Thyroid gland (tissue), 4 donors: ENCODE data around the gene CCR5. TPM values are rescaled to one million over a fixed set of nuclear protein-coding genes. Genes with fewer than 3 reads are reported as not detected.

Experiments
- DNase-seq, 2 donors: peaks; one replicate each; pipeline ENCODE4 v3.0.0-alpha.2; 2019
- H3K27ac ChIP-seq, 3 donors: fragments of 200-600 bp; sonication (generic); 1 replicate in 2 of 3; 2 replicates in 1 of 3; pipeline ENCODE4 v1.5.1; 2016 to 2019; ENCODE audit warnings: mild to moderate bottlenecking in 1 of 3, moderate library complexity in 1 of 3
- H3K27me3 ChIP-seq: fragments of 200-600 bp; sonication (generic); one replicate; pipeline ENCODE4 v1.5.1; 2019
- H3K36me3 ChIP-seq, 2 donors: fragments of 200-600 bp; sonication (generic); one replicate each; pipeline ENCODE4 v1.5.1; 2016 to 2019
- H3K4me1 ChIP-seq, 2 donors: fragments of 200-600 bp; sonication (generic); one replicate each; pipeline ENCODE4 v1.5.1; 2017 to 2019
- H3K4me3 ChIP-seq, 3 donors: fragments of 200-600 bp; sonication (generic); replicated peaks in 1 of 3; 1 replicate in 2 of 3; 2 replicates in 1 of 3; pipeline ENCODE4 v1.5.1; 2016; ENCODE audit warnings: mild to moderate bottlenecking in 1 of 3
- H3K9me3 ChIP-seq: fragments of 200-600 bp; sonication (generic); one replicate; pipeline ENCODE4 v1.5.1; 2017
- POLR2A ChIP-seq, 2 donors: fragments of 450-650 bp; IDR thresholded peaks; one replicate each; pipeline ENCODE4 v1.6.1; 2017; ENCODE audit warnings: antibody characterized with exemption in 2 of 2, mild to moderate bottlenecking in 2 of 2, moderate library complexity in 1 of 2
- WGBS, 2 donors: methylation state at CpG; one replicate each; pipeline ENCODE4 v1.1.5; 2017; 5-methylcytosine and 5-hydroxymethylcytosine counted together
- intact Hi-C: fragments of 100-400 bp; cut with DNase I; formaldehyde crosslinking; loops from one replicate; pipeline ENCODE4 v1.15.1; 2023
- total RNA-seq, 4 donors: library from RNA; depleted of rRNA; stranded (reverse); fragments of >200 nt; gene quantifications; one replicate each; pipeline ENCODE4 v1.2.3, GENCODE V29; 2016
- TF ChIP-seq, protein P1 (sequence below), 6 experiments: fragments of 200-600 bp in 3 of 6; fragments of 450-650 bp in 3 of 6; sonication (generic) in 3 of 6; IDR thresholded peaks; one replicate each; pipeline ENCODE4 v1.5.1; 2016 to 2019; ENCODE audit warnings: antibody characterized with exemption in 6 of 6, mild to moderate bottlenecking in 2 of 6, inconsistent platforms in 1 of 6, moderate library complexity in 1 of 6

The CCR5 gene
- total RNA-seq, 4 donors from 2014 or later: 0.40 to 0.56 (median 0.49) TPM; not detected in 1

GRCh38 chr3:46410669-46411068 is 39.9 kb downstream of the CCR5 start:
- intact Hi-C loops: no loop called here
- Histone ChIP-seq H3K27me3 (no peaks in the 10 kb centered on the region), H3K4me3 (no peak overlapping the region), H3K4me1 (peaks cover 6 to 32% of the 10 kb centered on the region in 2 donors), H3K27ac (no peak overlapping the region), H3K36me3 (no peaks in the 10 kb centered on the region), H3K9me3 (no peaks in the 10 kb centered on the region)
- no peak for DNase-seq
- no peak for TF ChIP-seq POLR2A (IDR thresholded peaks at IDR 0.05)
- TF ChIP-seq, protein P1, sequence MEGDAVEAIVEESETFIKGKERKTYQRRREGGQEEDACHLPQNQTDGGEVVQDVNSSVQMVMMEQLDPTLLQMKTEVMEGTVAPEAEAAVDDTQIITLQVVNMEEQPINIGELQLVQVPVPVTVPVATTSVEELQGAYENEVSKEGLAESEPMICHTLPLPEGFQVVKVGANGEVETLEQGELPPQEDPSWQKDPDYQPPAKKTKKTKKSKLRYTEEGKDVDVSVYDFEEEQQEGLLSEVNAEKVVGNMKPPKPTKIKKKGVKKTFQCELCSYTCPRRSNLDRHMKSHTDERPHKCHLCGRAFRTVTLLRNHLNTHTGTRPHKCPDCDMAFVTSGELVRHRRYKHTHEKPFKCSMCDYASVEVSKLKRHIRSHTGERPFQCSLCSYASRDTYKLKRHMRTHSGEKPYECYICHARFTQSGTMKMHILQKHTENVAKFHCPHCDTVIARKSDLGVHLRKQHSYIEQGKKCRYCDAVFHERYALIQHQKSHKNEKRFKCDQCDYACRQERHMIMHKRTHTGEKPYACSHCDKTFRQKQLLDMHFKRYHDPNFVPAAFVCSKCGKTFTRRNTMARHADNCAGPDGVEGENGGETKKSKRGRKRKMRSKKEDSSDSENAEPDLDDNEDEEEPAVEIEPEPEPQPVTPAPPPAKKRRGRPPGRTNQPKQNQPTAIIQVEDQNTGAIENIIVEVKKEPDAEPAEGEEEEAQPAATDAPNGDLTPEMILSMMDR (IDR thresholded peaks at IDR 0.05): no peak
- 92 to 98% methylated on average over 2 of the region's 2 CpGs for WGBS, 2 donors

- WGBS, 2 donors: 75 to 96% methylated on average over 2 of the region's 2 CpGs
- H3K36me3 ChIP-seq: no peaks in the 10 kb centered on the region
- no peak overlapping the region for H3K27ac ChIP-seq
- DNase-seq: no peak
- H3K27me3 ChIP-seq: no peaks in the 10 kb centered on the region
- intact Hi-C loops: no loop called here
- no peak overlapping the region for H3K4me3 ChIP-seq
- H3K4me1 ChIP-seq: peaks cover 0 to 26% of the 10 kb centered on the region in 2 donors
- TF ChIP-seq POLR2A (IDR thresholded peaks at IDR 0.05): no peak
- TF ChIP-seq, protein P1 (IDR thresholded peaks at IDR 0.05): no peak
- H3K9me3 ChIP-seq: no peaks in the 10 kb centered on the region
Measured at GRCh38 chr3:46411271-46411670, 40.5 kb downstream of the CCR5 start.

GRCh38 chr3:46412786-46413298 is 42.1 kb downstream of the CCR5 start:
- Histone ChIP-seq H3K9me3 (no peaks in the 10 kb centered on the region), H3K36me3 (no peaks in the 10 kb centered on the region), H3K4me1 (peaks cover 0 to 18% of the 10 kb centered on the region in 2 donors), H3K27ac (peak overlapping the region in 1 of 3 donors; percentile 27), H3K4me3 (no peak overlapping the region), H3K27me3 (no peaks in the 10 kb centered on the region)
- no peak for DNase-seq
- TF ChIP-seq, protein P1 (IDR thresholded peaks at IDR 0.05): no peak
- no peak for TF ChIP-seq POLR2A (IDR thresholded peaks at IDR 0.05)
- intact Hi-C loops: no loop called here
- 56 to 58% methylated on average over 3 of the region's 3 CpGs for WGBS, 2 donors

DNA sequence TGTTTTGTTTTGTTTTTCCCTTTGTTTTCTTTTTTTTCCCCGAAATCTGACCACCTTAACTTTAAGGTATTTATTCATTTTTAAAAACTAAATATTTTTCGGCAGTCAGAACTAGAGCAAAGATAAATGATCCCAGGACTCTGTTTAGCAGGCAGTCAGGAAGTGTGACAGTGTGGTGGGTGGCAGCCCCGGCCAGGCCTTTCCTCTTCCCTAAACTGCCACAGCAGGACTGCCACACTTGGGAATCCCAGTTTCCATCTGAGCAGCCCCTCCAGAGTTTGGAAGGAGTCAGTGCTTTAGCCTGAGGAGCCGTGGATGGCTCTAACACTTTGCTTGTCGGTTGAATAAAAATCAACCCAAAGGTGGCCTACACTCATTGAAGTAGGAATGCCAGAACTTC is 43.2 kb downstream of the CCR5 start:
- Histone ChIP-seq H3K36me3 (no peaks in the 10 kb centered on the region), H3K9me3 (no peaks in the 10 kb centered on the region), H3K4me3 (no peak overlapping the region), H3K27me3 (no peaks in the 10 kb centered on the region), H3K27ac (no peak overlapping the region), H3K4me1 (peaks cover 0 to 18% of the 10 kb centered on the region in 2 donors)
- no peak for DNase-seq
- WGBS, 2 donors: 66 to 72% methylated on average over 5 of the region's 5 CpGs
- intact Hi-C loops: no loop called here
- TF ChIP-seq, protein P1 (IDR thresholded peaks at IDR 0.05): no peak
- TF ChIP-seq POLR2A (IDR thresholded peaks at IDR 0.05): no peak

GRCh38 chr3:46414739-46415138 is 44.0 kb downstream of the CCR5 start:
- Histone ChIP-seq H3K27me3 (no peaks in the 10 kb centered on the region), H3K27ac (no peak overlapping the region), H3K9me3 (no peaks in the 10 kb centered on the region), H3K36me3 (no peaks in the 10 kb centered on the region), H3K4me1 (peaks cover 0 to 18% of the 10 kb centered on the region in 2 donors), H3K4me3 (no peak overlapping the region)
- no peak for TF ChIP-seq POLR2A (IDR thresholded peaks at IDR 0.05)
- TF ChIP-seq, protein P1 (IDR thresholded peaks at IDR 0.05): no peak
- WGBS, 2 donors: 72 to 74% methylated on average over 4 of the region's 4 CpGs
- no peak for DNase-seq
- intact Hi-C loops: no loop called here
